CD4-positive, alpha-beta T cell treated with Interleukin-21 for 1 hour (primary cell): ENCODE results near the gene ABCC12.

Experiments used
- DNase-seq: peaks from one replicate; pipeline ENCODE4 v3.0.0-alpha.2; 2020

The ABCC12 gene

DNA sequence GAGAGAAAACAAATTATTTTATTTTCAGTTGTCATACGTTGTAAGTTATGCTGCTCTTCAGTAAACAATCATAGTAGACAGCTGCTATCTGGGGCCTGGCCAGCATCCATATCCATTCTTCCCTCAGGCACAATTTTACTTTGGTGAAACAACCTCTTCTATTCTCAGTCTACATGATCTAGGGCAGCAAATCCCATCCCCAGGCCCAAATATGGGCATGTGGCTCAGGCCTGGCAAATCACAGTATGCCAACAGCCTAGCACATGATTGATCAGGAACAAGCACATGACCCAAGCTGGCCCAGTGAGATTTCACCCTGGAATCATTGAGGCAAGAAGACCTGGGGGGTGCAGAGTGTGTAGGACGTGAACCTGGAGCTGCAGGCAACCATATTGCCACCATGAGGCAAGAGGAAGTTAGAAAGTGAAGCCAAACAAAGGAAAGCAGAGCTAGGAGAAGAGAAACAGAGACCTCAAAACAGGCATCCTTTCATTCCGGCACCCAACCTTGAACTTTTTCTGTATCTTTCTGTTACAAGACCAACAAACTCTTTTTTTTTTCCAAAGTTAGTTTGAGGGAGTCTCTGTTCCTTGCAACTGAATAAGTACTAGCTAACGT lies 10.3 kb upstream of the ABCC12 start:
- no peak for DNase-seq

GRCh38 chr16:48164907-48165715 lies 9.3 kb upstream of the ABCC12 start:
- DNase-seq, result peak; percentile 66

DNA sequence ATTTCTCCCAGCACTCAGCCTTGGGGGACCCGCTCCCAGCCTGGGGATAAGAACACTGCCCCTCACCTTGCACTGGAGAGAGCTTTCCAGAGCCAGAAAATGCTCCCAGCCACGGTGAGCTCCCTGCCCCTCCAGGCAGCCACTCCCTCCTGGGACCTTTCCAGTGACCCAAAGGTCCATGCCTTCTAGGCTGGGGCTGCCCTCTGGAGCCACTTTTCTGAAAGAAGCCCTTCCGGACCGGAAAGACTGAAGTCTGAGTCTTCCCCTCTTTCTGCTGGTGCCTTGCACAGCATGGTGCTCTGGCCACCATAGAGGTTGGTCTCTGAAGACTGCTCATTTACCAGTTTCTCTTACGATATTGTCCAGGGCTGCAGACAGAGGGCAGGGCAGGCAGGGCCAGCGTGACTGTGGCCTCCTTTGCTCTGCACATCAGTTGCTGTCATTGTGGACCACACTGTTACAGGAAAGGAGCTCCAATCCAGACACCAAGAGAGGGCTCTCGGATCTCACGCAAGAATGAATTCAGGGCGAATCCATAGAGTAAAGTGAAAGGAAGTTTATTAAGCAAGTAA lies 7.1 kb upstream of the ABCC12 start:
- no peak for DNase-seq

- DNase-seq, result no peak
These were observed 6.1 kb upstream of the ABCC12 start for GRCh38 chr16:48161906-48162305.

DNA sequence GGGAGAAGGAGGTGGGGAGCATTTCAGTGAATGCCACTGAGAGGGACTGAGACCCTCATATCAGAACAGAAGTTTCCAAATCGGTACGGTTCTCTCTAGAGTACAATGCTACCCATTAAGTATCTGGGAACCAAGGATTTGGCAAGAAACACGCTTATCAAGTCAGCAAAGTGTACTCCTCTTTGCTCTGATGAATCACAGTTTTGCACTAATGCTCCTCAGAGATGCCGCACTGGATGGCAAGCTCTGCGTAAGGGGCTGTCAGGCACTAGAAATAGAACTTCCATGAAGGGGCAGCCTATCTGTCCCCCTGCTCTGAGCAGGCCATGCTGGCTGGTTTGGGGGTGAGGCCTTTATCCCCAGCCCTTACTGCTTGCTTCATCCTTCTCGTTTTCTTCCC lies 4.8 kb upstream of the ABCC12 start:
- DNase-seq, result no peak

GRCh38 chr16:48158296-48158695 lies 2.5 kb upstream of the ABCC12 start:
- no peak for DNase-seq

DNA sequence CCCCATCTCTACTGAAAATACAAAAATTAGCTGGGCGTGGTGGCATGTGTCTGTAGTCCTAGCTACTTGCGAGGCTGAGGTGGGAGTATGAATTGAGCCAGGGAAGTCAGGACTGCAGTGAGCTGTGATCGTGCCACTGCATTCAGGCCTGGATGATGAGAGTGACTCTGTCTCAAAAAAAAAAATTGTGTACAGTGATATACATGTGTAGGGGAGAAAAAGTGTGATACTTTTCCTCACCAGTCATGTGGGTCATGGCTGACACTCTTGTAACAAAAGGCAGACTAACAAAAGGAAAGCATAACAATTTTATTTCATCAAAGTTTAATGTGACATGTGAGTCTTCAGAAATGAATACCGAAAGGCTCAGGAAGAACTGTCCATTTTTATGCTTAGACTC lies 2.0 kb upstream of the ABCC12 start:
- DNase-seq, result no peak

GRCh38 chr16:48157302-48157701 lies 1.5 kb upstream of the ABCC12 start:
- DNase-seq, result no peak

GRCh38 chr16:48156790-48157209 lies 1.0 kb upstream of the ABCC12 start:
- DNase-seq, result peak; percentile 73

DNA sequence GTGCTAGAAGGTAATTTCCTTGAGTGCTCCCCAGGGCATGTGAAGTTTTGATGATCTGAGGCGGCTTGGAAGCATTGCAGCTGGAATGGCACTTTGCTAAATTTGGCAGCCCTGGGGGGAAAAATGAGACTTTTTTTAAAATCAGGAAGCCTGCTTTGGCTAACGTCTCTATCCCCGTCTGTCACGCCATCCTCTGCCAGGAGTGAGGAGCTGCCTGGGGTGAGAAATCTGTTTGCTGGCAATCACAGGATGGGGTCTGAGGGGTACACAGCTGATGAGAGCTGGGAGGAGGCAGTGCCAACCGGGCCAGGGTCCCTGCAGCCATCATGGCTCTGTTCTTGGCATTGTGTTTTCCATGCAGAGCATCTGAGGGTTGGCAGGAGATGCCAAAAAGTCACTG lies 2.0 kb downstream of the ABCC12 start:
- no peak for DNase-seq

DNA sequence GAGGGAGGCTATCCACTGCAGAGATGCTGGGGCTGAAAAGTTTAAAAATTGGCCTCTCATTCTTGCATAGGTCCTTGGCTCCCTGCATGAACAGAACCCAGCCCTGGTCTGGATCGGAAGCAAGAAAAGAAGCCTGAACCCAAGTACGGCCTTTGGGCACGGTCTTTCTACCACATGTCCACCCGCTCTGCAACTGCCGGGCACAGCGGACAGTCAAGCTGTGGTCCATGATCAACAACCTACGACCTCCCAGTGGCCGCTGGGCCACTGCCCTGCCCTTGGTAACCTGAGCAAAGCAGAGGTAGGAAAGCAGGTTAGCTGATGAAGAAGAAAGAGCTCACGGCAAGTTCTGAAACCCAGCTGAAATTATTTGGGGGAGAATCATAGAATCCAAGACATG lies 3.6 kb downstream of the ABCC12 start:
- DNase-seq, result no peak

DNA sequence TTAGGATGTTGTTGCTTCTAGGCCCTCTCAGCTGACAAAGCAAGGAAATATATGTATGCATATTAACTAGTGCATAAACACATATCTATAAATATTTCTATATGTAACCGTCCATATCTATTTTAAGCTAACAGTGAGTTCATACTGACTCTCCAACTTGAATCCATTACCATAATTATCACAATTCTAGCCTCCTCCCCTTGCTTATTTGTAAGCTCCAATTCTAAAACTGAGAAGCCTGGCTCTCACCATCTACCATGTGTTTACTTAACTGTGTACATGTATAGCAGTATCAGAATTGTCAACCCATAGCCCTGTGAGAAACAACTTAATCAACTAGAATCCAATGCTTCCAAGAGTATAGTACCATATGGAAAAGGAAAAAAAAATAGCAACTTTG lies 5.1 kb downstream of the ABCC12 start:
- no peak for DNase-seq

DNA sequence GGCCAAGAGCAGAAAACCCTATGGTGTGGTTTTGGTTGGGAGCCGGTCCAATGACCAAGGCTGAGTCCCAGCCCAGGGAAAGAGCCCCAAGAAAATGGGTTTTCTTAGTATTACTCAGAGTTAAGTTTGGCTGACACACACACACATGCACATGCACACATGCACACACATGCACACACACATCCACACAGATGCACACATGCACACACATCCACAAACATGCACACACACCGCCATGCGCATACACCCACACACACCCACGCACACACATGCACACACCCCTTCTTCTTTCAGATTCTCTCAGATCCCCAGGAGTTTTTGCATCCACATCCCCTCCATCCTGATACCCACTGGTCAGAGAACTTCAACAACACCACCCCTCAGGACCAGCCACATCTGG lies 9.1 kb downstream of the ABCC12 start:
- no peak for DNase-seq

- DNase-seq, result no peak
These were observed 9.7 kb downstream of the ABCC12 start for GRCh38 chr16:48146131-48146530.

- DNase-seq, result no peak
These were observed 11.9 kb downstream of the ABCC12 start for GRCh38 chr16:48143812-48144368.

- no peak for DNase-seq
These were observed 15.0 kb downstream of the ABCC12 start for GRCh38 chr16:48140821-48141220.

DNA sequence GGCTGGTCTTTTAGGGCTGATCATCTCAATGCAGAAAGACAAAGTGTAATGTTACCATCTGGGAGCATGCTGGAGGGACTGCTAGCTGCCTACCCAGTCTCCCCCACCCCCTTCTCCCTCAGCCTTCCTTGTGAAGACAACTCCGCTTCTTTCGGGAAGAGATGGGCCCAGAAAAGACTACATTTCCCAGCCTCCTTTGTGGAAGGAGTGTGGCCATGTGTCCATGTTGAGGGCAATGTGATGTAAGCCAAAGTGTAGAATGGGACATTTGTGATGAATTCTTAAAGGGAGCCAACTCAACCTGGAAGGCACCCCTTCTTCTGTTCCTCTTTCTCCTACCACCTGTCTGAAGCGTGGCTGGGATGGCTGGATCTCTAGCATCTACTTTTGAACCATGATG lies 16.3 kb downstream of the ABCC12 start:
- no peak for DNase-seq

- DNase-seq, result no peak
These were observed 17.2 kb downstream of the ABCC12 start for GRCh38 chr16:48138543-48138942.

DNA sequence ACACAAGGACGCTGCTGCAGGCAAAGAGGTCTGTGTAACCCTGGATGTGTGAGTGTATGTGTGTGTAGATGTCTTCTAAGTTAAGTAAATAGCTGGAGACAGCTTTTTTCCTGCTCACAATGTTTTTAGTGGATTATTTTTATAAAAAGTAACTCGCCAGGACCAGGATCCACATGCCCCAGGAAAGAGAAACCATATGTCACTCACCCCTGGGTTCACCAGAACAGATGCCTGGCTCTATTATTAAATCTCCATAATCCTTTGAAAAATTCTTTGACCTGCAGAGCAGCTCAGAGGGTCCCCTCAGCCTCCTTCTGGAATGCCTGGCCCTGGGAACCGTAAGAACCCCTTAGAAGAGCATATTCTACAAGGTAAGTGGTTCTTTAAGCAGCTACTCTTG lies 18.0 kb downstream of the ABCC12 start:
- DNase-seq, result no peak

- no peak for DNase-seq
These were observed 19.0 kb downstream of the ABCC12 start for GRCh38 chr16:48136547-48137360.

GRCh38 chr16:48133455-48134211 lies 22.2 kb downstream of the ABCC12 start:
- no peak for DNase-seq

GRCh38 chr16:48132696-48133095 lies 23.1 kb downstream of the ABCC12 start:
- no peak for DNase-seq
